Left renal cortex interstitium (tissue), 4 donors: ENCODE results near the gene UBL7. TPM values are rescaled to one million over a fixed set of nuclear protein-coding genes. Genes with fewer than 3 reads are reported as not detected.
A peak's percentile ranks its signal among the peaks of the same experiment; 100 is the strongest.
"Not testable (repeated sequence)": the region's sequence is repeated elsewhere in the genome, so short reads cannot be mapped to it uniquely, and the experiment has no call there.

ENCODE experiments used
- DNase-seq, 4 donors: peaks; one replicate each; pipeline ENCODE4 v3.0.0-alpha.2; 2013; ENCODE audit warnings: low read depth in 4 of 4, low spot score in 2 of 4, missing footprints in 1 of 4
- polyA plus RNA-seq, 4 donors: library from polyadenylated mRNA; unstranded; fragments of 120-200 nt; gene quantifications; one replicate each; pipeline ENCODE4 v1.2.1, GENCODE V29; 2013; ENCODE audit not compliant: insufficient read length in 4 of 4

The UBL7 gene, protein sequence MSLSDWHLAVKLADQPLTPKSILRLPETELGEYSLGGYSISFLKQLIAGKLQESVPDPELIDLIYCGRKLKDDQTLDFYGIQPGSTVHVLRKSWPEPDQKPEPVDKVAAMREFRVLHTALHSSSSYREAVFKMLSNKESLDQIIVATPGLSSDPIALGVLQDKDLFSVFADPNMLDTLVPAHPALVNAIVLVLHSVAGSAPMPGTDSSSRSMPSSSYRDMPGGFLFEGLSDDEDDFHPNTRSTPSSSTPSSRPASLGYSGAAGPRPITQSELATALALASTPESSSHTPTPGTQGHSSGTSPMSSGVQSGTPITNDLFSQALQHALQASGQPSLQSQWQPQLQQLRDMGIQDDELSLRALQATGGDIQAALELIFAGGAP
- 10 to 100 TPM; 60.1 to 83.3 (median 64.6) TPM for polyA plus RNA-seq

DNA sequence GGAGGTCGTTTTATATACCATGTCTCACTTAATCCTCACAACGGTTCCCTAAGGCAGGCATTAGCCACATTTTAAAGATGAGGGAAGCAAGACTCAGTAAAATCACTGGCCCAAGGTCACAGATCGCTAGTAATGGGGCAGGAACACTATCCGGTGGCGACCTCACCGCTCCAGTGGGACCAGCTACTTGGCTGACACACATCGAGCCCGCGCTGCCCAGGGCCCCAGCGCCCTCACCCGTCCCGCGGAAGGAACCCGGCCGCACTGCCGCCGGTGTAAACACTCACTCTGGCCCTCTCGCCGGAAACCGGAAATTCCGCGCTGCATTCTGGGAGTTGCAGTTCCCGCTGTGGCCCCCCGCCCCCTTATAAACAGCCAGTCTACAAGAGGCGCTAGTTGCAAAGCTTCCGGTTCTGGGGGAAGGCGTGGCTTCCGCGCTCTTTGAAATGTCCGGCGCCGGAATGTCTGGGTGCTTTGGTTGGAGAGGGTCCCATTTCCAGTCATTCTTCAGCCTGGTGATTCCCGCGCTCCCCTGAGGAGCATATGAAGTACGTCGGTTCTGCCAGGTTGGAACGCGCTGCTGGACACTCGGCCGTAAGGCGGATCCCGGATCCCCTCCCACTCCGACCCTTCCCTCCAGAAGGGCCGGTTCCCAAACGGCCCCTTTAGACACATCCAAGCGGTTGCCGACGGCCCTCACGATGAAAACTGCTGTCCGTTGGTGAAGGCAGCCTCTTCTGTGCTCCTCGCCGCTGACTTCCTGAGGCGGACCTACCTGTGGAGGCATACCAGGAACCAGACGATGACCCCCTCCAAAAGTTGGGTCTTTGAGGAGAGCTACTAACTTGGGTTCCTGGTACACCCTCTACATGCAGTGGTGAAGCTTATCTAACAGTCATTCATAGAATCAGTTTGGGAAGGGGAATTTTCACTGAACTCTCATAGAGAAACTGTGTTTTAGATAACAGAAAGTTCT lies at the start of gene UBL7:
UBL7 (minus strand) TSS at position 290 of the 976 bp plus-strand sequence. CDS start 2,293 bp downstream, outside the sequence.
- peak; percentile 80 to 97 (median 90) for DNase-seq

DNA sequence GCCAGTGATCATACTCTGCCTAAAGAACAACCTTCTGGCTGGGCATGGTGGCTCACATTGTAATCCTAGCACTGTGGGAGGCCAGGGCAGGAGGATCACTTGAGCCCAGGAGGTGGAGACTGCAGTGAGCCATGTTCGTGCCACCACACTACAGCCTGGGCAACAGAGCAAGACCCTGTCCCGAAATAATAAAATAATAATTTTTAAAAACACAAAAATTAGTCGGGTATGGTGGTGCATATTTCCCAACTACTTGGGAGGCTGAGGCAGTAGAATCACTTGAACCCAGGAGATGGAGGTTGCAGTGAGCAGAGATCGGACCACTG lies 45.5 kb upstream of the UBL7 start:
- DNase-seq: no peak

DNA sequence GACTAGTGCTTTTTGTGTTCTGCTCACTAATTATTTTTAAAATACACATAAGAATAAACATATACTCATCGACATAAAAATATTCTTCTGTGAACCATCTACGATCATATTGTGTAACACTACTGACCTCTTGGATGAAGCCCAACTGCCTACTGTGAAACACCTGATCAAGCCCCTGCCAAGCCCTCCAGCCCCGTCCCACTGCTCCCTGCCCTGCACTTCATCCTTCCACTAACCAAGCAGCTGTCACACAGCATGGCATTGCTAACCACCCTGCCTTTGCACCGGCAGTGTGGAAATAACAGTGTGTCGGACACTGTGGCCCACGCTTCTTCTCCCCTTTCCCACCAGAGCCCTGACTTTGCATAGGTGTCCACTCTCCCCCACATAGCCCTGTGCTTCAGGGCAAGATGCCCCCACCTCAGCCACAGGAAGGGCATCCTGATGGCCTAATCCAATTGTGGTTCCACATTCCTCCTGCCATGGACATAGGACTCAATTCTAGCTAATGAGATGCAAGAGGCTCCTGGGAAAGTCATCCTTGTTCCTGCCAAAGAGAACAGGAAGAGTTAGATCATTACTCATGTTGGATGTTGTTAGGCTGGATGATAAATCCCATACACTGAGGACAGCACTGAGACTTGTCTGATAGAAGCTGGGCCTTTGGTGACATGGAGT lies 45.0 kb upstream of the UBL7 start:
- DNase-seq: no peak

DNA sequence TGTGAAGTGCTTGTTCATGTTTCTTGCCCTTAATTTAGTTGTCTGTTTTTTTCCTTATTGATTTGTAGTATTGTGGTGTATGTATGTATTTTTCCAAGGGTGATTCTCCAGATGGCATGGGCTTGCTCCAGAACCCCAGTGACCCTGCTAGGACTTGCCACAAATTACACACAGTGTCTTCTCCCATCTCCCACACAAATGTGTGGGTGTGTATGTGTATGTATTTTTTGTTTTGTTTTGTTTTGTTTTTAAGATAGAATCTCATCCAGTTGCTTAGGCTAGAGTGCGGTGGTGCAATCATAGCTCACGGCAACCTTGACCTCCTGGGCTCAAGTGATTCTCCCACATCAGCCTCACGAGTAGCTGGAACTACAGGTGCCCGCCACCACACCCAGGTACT lies 43.9 kb upstream of the UBL7 start:
- no peak for DNase-seq

GRCh38 chr15:74504418-74504817 lies 43.5 kb upstream of the UBL7 start:
- no peak for DNase-seq

DNA sequence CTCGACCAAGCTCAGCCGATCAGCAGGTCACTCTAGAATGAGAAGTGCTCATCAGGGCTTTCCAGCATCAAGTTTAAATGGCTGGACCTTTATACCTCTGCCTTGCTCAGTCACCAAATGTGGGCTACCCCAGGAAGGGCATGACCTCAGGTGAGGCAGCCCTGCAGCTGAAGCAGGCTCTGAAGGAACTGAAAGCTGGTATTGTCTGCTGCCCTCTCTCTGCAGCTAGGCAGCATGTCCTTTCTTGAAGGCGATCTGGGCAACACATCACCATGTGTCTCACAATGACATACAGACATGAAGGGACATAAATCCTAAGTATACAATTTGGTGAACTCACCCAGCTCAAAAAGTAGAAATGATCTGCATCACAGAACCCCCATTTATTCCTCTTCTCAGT lies 41.3 kb upstream of the UBL7 start:
- no peak for DNase-seq

GRCh38 chr15:74500401-74500800 lies 39.4 kb upstream of the UBL7 start:
- DNase-seq: no peak

GRCh38 chr15:74499366-74499765 lies 38.4 kb upstream of the UBL7 start:
- no peak for DNase-seq

DNA sequence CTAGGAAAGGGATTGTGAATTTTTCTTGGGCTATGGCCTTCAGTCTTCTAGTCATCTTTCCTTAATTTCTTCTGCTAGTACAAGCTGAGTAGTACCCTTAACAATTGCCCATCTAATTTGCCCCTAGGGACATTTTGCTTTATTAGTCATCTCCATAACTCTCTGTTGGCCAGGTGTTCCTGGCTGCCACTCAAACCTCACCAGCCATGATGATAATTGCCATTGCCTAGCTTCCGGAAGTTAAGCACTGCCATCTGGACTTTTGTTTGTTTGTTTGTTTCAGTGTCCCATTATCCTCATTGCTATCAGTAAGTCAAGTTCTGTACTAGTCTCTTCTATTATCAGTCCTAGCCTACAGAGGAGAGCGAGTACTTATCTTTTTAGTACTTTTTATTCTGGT lies 36.6 kb upstream of the UBL7 start:
- no peak for DNase-seq

- no peak for DNase-seq
Observed at GRCh38 chr15:74496648-74497047, 35.7 kb upstream of the UBL7 start.

- DNase-seq: no peak
Observed at GRCh38 chr15:74490339-74490689, 29.4 kb upstream of the UBL7 start.

DNA sequence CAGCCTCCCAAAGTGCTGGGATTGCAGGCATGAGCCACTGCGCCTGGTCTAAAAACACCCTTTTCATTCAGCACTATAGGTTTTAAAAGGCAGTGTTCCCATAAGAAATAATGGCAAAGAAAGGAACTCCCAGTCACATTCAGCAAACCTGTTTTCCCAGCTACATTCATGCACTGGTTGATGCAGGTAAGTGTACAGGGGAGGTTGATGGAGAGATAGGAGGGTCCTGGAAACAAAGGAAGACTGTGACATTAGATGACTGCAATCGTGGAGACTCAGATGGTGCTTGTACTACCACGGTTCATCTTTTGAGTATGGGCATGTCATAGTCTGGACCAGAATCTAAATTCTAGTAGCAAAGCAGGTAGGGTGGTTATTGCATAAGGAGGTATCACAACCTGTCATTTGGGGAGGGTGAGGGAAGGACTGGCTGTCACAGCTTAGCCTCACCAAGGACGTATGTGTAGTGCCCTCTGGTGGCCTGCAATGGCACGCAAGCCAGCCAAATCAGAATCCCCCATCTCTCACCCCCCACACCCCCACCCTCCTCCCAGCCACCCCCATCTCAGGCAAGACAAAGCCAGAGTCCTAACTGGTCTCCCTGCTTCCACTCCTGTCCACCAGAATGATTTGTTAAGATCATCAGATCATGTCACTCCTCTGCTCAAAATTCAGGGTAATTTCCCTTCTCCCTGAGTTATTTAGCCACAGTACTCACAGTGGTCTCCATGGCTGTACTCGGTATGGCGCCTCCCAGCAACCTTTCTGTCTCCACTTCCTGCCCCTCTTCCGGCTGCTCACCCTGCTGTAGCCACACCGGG lies 28.8 kb upstream of the UBL7 start:
- peak; percentile 9 to 21 (median 17) for DNase-seq

DNA sequence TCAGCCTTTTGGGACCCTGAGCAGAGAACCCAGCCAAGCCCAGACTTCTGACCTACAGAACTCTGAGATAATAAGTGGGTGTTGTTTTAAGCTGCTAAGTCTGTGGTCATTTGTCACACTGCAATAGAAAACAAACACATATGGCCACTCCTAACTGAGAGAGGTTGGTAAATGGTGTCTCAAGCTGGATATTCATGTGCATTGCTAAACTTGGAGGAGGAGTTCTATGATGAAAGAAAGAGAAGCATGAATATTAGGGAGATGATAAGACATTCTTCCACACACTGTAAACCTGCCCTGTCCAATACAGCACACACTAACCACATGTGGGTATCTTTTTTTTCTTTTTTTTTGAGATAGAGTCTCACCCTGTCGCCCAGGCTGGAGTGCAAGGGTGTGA lies 27.8 kb upstream of the UBL7 start:
- no peak for DNase-seq

DNA sequence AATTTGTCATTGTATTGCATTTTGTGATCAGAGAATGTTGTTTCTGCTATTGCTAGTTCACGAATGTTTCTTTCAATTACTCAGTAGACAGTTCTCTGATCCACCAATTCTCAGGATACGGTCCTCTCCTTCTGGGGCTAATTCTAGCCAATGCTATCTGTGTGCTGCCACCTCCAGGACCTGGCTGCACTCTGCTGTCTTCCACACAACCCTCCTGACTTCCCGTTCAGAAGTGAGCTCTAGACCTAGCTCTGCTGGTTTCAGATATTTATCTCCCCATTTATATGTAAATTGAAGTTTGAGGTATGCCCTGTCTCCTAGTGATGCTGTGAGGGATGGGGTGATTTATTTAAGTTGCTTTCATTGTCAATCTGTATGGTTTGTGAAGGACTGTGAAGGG lies 21.7 kb upstream of the UBL7 start:
- no peak for DNase-seq

DNA sequence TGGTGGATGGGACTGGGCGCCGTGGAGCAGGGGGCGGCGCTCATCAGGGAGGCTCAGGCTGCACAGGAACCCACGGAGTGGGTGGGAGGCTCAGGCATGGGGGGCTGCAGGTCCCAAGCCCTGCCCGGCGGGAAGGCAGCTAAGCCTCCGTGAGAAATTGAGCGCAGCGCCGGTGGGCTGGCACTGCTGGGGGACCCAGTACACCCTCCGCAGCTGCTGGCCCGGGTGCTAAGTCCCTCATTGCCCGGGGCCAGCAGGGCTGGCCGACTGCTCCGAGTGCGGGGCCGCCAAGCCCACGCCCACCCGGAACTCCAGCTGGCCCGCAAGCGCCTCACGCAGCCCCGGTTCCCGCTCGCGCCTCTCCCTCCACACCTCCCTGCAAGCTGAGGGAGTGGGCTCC lies 19.4 kb upstream of the UBL7 start:
- DNase-seq: not testable (repeated sequence)

- not testable (repeated sequence) for DNase-seq
Observed at GRCh38 chr15:74471621-74472020, 10.7 kb upstream of the UBL7 start.

DNA sequence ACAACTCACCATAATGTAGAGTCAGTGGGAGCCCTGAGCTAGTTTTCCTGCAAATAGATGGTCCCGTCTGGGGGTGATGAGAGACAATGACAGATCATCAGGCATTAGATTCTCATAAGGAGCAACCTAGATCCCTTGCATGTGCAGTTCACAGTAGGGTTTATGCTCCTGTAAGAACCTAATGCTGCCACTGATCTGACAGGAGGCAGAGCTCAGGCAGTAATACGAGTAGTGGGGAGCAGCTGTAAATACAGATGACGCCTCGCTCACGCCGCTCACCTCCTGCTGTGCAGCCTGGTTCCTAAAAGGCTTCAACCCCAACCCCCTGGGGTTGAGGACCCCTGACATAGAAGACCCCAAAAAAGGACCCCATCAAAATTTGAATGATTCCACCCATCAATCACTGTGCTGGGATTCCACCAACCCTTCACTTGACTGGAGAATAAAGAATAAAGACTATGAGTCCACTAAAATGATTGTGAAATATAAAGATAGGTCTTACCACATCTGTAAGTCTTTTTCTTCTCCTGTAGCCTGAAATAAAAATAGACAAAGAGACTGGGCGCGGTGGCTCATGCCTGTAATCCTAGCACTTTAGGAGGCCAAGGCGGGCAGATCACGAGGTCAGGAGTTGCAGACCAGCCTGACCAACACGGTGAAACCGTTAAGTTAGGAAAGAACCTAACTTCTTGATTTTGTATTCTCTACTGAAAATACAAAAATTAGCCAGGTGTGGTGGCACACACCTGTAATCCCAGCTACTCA lies 9.9 kb upstream of the UBL7 start:
- DNase-seq: no peak

- DNase-seq: no peak
Observed at GRCh38 chr15:74468341-74469032, 7.5 kb upstream of the UBL7 start.

DNA sequence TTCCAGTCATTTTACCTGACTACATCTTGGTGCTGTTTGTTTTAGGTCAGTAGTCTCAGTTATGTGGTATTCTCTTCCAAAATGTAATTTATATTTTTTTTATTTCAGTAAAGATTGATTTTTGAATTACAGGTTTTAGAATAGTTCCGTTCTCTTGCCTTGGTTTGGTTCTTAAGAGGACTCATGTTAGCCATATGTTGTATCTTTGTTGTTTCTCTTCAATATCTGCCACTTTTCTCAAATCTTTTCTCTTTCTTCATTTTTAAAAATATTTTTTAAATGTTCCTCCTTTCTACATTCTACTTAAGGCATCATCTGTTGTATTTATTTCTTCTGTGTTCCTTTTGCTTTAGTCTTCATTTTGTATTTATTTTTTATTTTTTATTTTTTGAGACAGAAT lies 5.6 kb upstream of the UBL7 start:
- DNase-seq: no peak
